Measurements from ENCODE around the gene ADD2.

- TF ChIP-seq GATA3 (IDR thresholded peaks at IDR 0.05; ENCODE audit: low read depth, low read length), result no peak
- no peak for TF ChIP-seq GATA2 (IDR thresholded peaks at IDR 0.05; ENCODE audit: low read depth, low read length)
Measured at GRCh38 chr2:70733646-70734180, 34.3 kb downstream of the ADD2 start.
